ENCODE data around the gene SDK1.
A peak's percentile ranks its signal among the peaks of the same experiment; 100 is the strongest.

SDK1 gene

GRCh38 chr7:3300651-3301448 lies at the start of gene SDK1:
Gene SDK1, plus strand, starts transcription at chr7:3301252. Its CDS starts 335 bp downstream, at chr7:3301587.
- DNase-seq, result peak in 13 of 14 donors; percentile 48 to 93 (median 77)

GRCh38 chr7:3254718-3255117 lies 46.3 kb upstream of the SDK1 start:
- no peak for DNase-seq

- no peak for DNase-seq
Observed at GRCh38 chr7:3259711-3260400, 41.2 kb upstream of the SDK1 start.

- DNase-seq, result no peak
Observed at GRCh38 chr7:3260401-3260715, 40.7 kb upstream of the SDK1 start.

- DNase-seq, result no peak
Observed at GRCh38 chr7:3264693-3265339, 36.2 kb upstream of the SDK1 start.

GRCh38 chr7:3265388-3265787 lies 35.7 kb upstream of the SDK1 start:
- no peak for DNase-seq

- no peak for DNase-seq
Observed at GRCh38 chr7:3266240-3266639, 34.8 kb upstream of the SDK1 start.

GRCh38 chr7:3267966-3268690 lies 32.9 kb upstream of the SDK1 start:
- no peak for DNase-seq

GRCh38 chr7:3270362-3270761 lies 30.7 kb upstream of the SDK1 start:
- no peak for DNase-seq

GRCh38 chr7:3271298-3271697 lies 29.8 kb upstream of the SDK1 start:
- no peak for DNase-seq

- DNase-seq, result no peak
Observed at GRCh38 chr7:3272691-3273141, 28.3 kb upstream of the SDK1 start.

- DNase-seq, result no peak
Observed at GRCh38 chr7:3274131-3274530, 26.9 kb upstream of the SDK1 start.

- no peak for DNase-seq
Observed at GRCh38 chr7:3277604-3278572, 23.2 kb upstream of the SDK1 start.

GRCh38 chr7:3279147-3279818 lies 21.8 kb upstream of the SDK1 start:
- DNase-seq, result no peak

GRCh38 chr7:3280445-3280844 lies 20.6 kb upstream of the SDK1 start:
- DNase-seq, result no peak

GRCh38 chr7:3280946-3281656 lies 20.0 kb upstream of the SDK1 start:
- DNase-seq, result no peak

GRCh38 chr7:3282457-3282856 lies 18.6 kb upstream of the SDK1 start:
- peak in 3 of 14 donors; percentile 6 to 12 (median 7) for DNase-seq

- DNase-seq, result no peak
Observed at GRCh38 chr7:3283130-3283704, 17.8 kb upstream of the SDK1 start.

GRCh38 chr7:3285652-3286051 lies 15.4 kb upstream of the SDK1 start:
- DNase-seq, result no peak

GRCh38 chr7:3289996-3290395 lies 11.1 kb upstream of the SDK1 start:
- DNase-seq, result no peak

Data from C1 segment of cervical spinal cord (tissue), 14 donors.